Cardiac fibroblast (primary cell): ENCODE data around the gene ADGRB2.

ENCODE experiments used
- DNase-seq, 2 donors: peaks; one replicate each; pipeline versions ENCODE4 v3.0.0 to v3.0.0-alpha.2; 2010; ENCODE audit warnings: low read depth in 2 of 2
- H3K4me3 ChIP-seq, 2 donors: replicated peaks in 1 of 2; 1 replicate in 1 of 2; 2 replicates in 1 of 2; pipeline ENCODE4 v1.5.1; 2011; ENCODE audit warnings: low read depth in 2 of 2, low read length in 2 of 2, mild to moderate bottlenecking in 2 of 2, moderate library complexity in 1 of 2
- CTCF ChIP-seq: IDR thresholded peaks from one replicate; pipeline ENCODE4 v1.5.1; 2011; ENCODE audit warnings: low read depth, mild to moderate bottlenecking, low read length, inconsistent platforms

ADGRB2 gene

GRCh38 chr1:31730336-31731048, 33.6 kb downstream of the ADGRB2 start:
- TF ChIP-seq CTCF: no peak

GRCh38 chr1:31727849-31728248, 36.3 kb downstream of the ADGRB2 start:
- no peak for DNase-seq
- no peak overlapping the region for H3K4me3 ChIP-seq
- TF ChIP-seq CTCF: no peak

More at GRCh38 chr1:31730336-31731048, 33.6 kb downstream of the ADGRB2 start:
- no peak for DNase-seq
- no peak overlapping the region for H3K4me3 ChIP-seq

- TF ChIP-seq CTCF: no peak
- no peak for DNase-seq
- no peak overlapping the region for H3K4me3 ChIP-seq
Observed at GRCh38 chr1:31727195-31727594, 36.9 kb downstream of the ADGRB2 start.

DNA sequence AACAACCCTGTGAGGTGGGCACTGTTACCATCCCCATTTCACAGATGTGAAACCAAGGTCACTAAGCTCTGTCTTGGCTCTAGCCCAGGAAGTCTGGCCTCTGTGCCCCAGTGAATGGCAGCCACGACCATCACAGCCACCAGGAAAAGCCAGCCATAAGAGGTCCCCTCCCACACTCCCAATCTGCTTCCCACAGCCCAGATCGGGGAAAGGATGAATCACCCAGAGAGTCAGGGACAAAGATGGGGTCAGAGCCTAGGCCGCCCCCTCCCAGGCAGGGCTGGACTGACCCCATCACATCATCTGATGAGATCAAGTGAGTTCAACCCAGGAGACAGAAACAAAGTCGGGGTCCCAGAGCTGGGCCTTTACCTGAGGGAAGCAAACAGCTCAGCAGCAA, 37.4 kb downstream of the ADGRB2 start:
- TF ChIP-seq CTCF: no peak
- DNase-seq: no peak
- H3K4me3 ChIP-seq: no peak overlapping the region

DNA sequence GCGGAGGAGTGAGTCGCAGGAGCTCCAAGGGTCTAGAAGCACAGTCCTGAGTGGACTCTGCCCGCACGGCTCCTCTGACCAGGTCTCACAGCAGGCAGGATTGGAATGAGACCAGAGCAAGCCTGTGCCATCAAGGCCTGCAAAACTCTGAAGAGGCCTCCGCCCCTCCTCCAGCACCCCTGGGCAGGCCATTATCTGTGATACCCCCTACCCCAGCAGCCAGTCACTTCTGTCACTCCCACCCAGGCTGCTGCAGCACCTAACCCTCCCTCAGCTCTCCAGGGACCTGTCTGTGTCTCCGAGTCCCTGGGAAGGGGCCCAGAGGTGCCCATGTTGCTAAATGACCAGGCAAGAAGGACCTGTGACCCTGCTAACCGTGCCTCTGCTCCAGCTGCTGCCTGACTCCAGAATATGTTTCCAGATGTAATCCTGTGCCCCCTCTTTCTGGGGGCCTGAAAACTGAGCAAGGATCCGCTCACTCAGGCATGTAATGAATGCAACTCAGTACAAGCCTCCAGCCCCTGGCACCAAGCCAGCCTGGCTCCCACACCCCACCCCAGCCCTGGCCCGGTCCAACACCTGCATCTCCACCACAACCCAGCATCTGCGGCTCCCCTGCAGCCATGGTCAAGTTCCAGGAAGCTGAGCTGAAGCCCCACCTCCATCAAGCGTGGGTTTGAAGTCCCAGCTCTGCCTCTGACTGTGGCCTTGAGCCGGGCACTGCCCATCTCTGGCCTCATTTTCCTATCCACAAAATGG, 38.2 kb downstream of the ADGRB2 start:
- no peak for TF ChIP-seq CTCF
- no peak for DNase-seq
- no peak overlapping the region for H3K4me3 ChIP-seq

DNA sequence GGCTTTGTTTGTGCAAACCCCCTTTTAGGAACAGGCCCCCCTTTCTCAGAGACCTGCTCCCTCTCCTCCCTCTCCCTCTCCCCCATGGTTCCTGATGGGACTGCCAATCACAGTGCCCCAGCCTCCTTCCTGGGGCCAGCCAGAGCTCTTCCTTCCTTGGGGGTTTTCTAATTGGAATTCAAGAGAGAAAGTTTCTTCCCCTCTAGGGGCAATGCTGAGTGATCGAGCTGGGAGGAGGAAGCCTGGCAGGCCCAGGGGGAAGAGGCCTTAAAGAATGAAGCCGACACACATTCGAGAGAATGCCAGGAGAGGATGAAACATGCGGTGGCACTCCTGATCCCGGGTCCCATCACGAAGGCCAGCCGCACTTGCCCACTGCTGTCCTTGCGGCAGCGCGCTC, 39.0 kb downstream of the ADGRB2 start:
- H3K4me3 ChIP-seq: no peak overlapping the region
- no peak for DNase-seq
- no peak for TF ChIP-seq CTCF
